GM13977 (cell line): ENCODE measurements around the gene DDX31.

ENCODE experiments used
- DNase-seq: peaks from one replicate; pipeline ENCODE4 v3.0.0; 2012; ENCODE audit warnings: low spot score
- CTCF ChIP-seq: IDR thresholded peaks from 2 replicates; pipeline ENCODE4 v1.5.1; 2012; ENCODE audit warnings: mild to moderate bottlenecking, control low read depth; ENCODE audit not compliant: insufficient read depth; ENCODE audit errors: extremely low read depth, missing control alignments
- in situ Hi-C: fragments of 300-500 bp; cut with MboI; formaldehyde crosslinking; loops from one replicate; pipeline ENCODE4 v1.12.0; 2022; ENCODE audit warnings: low sequenced_read_pairs, low pct_unique_long_range_greater_than_20kb, mixed read lengths, inconsistent platforms; ENCODE audit not compliant: unreplicated experiment

DDX31 gene

GRCh38 chr9:132651259-132651658, 18.5 kb downstream of the DDX31 start:
- TF ChIP-seq CTCF, result peak; percentile 21
- DNase-seq, result no peak
- in situ Hi-C loops, result no loop called here

GRCh38 chr9:132648685-132649084, 21.1 kb downstream of the DDX31 start:
- TF ChIP-seq CTCF, result no peak
- DNase-seq, result no peak
- in situ Hi-C loops, result no loop called here

- no peak for DNase-seq
- TF ChIP-seq CTCF, result no peak
- in situ Hi-C loops, result no loop called here
These were observed 21.5 kb downstream of the DDX31 start for GRCh38 chr9:132648283-132648682.

- DNase-seq, result no peak
- no peak for TF ChIP-seq CTCF
- in situ Hi-C loops, result no loop called here
These were observed 22.0 kb downstream of the DDX31 start for GRCh38 chr9:132647806-132648205.

GRCh38 chr9:132647355-132647754, 22.4 kb downstream of the DDX31 start:
- in situ Hi-C loops, result no loop called here
- no peak for TF ChIP-seq CTCF
- no peak for DNase-seq

- in situ Hi-C loops, result no loop called here
- TF ChIP-seq CTCF, result no peak
- no peak for DNase-seq
These were observed 23.1 kb downstream of the DDX31 start for GRCh38 chr9:132646726-132647125.

GRCh38 chr9:132645711-132646110, 24.1 kb downstream of the DDX31 start:
- no peak for TF ChIP-seq CTCF
- no peak for DNase-seq
- in situ Hi-C loops, result no loop called here
